Measurements from ENCODE around the gene MTX3.

The MTX3 gene

GRCh38 chr5:79936646-79937216 is 54.3 kb downstream of the MTX3 start:
- DNase-seq, result peak in 1 of 58 donors; percentile 37

- peak in 1 of 58 donors; percentile 1 for DNase-seq
Observed at GRCh38 chr5:79936002-79936645, 54.9 kb downstream of the MTX3 start.

- DNase-seq, result no peak
Observed at GRCh38 chr5:79934681-79935080, 56.4 kb downstream of the MTX3 start.

DNA sequence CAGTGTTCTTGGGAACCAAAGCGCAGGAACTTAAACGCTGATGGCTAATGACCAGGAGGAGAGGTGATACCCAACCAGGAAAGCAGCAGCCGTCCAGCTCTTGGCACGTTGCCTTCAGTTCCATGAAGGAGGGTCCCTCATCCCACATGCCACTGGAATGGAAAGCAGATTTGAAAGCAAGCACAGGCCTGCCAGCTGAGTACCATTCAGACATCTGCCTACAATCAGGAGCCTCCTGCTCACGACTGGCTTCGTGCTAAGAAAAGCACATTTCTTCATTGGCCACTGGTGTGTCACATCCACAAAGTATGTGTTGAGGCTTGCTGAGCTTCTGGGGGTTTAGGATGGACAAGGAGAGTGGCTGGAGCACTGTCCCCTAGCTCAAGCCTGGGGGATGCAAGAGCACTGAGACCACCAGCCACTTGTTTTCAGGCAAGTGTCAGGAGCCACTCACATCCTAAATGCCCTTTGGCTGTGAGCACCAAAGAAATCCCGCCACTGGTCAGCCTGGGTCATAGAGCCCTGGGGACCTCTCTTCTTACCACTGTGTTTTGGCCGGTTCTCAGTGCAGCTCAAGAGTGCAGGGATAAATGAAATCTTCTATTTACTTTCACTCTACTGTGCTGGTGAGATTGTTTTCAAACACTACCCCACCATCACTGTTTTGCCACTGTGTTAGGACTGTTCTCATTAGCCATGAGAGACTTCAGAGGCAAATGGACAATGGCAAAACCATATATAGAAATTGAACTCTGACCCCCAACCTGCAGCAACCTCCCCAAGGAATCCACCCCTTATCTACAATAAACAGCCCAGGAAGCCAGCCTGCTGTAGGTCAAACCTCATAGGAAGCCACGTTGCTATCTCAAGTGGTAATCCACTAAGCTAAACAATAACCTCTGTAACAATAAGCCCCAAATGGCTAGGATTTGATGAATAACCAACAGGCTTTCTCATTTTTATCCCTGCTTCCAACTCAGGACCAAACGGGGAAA is 58.3 kb downstream of the MTX3 start:
- no peak for DNase-seq

DNA sequence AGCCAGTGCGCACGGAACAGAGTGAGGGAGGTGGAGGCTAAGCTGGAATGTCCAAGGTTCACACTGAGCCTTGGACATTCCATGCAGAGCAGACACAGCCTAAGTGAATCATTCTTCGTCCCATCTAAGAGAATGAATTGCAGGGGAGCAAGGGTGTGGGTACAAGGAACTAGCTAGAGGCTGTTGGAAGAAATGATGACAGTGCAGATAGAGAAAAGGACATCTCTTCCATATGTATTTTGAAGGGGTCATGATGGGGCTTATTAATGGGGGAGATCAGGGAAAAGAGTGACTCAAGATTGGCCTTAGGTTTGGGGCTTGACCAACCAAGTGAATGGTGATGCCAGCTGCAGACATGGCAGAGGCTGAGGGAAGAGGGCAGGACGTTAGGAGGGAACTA is 59.2 kb downstream of the MTX3 start:
- DNase-seq, result no peak

DNA sequence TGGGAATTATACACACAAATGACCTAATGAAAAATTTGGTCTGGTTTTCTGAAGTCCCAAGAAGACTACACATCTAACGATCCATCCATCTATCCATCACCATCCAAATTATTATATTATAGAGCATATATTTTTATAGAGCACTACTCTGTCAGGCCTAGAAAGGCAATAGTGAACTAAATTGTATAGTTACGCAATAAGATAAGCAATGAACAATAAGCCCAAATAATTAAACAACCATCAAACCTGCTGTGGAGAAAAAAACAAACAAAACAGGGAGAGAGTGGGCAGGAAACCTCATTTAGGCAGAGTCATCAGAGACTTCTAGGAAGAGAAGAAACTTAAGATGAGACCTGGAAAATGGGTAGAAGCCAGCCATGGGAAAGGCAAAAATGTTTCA is 59.7 kb downstream of the MTX3 start:
- no peak for DNase-seq

DNA sequence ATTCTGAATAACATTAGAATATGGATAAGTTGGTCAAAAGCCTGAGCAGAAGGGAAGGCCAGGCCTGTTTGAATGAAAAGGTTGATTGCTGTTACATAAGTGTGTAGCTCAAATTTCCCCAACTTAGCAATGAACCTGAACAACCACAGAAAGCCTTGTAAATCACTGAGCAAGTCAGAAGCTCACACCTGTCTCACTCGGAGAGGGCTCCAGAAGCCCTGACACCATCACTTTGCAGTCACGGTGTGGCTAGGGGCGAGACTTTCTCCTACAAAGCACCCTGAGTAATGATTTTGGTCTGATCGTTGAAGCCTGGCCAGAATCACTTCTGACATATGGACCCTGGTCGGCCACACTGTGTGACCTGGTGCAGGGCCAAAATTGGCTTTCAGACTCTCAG is 62.0 kb downstream of the MTX3 start:
- no peak for DNase-seq

All from anterior cingulate cortex (tissue), 58 donors.